HG03175 (cell line): Measurements from ENCODE around the gene TCF3.

Source experiments
- ATAC-seq: cut with Tn5 transposase; IDR thresholded peaks from one replicate; pipeline ENCODE4 v1.9.1; 2021; ENCODE audit warnings: mild to moderate bottlenecking, moderate library complexity; ENCODE audit not compliant: unreplicated experiment

TCF3 gene

DNA sequence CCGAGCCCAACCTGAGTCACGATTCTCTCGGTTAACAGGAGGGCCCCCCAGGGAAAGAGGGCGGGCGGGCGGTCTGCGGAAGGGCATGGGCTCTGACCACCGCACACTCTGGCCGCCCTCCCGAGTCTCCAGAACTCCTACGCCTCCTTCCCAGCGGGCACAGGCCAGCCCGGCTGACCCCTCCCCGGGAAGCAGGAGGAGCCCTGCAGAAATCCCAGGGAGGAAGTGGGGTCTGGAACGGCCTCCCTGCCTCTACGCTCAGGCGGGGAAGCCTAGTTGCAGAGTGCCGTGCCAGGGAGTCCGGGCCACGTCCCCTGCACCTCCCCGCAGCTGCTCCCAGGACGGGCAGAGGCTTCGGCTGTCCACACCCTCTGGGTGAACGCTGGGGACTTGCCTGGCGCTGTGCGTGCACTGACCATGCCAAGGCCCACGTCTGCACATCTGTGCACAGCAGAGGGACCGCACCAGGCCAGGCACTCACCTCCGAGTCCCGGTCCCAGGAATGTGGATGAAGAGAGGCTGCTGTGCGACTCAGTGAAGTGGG, 20.8 kb downstream of the TCF3 start:
- ATAC-seq, result no peak

DNA sequence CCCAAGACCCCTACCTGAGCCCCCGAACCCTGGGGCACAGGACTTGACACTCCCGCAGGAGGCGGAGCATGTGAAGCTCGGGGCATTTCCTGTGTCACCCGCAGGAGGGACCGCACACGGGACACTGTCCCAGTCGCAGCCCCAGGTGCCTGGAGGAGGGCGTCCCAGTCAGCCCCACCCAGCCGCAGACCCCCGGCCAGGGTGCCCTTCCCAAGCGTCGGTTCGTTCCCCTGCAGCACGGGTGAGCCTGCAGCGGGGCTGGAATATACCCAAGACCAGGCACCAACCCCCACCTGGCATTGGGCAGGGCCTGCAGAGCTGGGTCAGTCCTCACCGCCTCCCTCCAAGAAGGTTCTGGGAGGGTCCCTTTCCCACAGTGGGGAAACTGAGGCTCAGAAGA, 21.6 kb downstream of the TCF3 start:
- no peak for ATAC-seq

DNA sequence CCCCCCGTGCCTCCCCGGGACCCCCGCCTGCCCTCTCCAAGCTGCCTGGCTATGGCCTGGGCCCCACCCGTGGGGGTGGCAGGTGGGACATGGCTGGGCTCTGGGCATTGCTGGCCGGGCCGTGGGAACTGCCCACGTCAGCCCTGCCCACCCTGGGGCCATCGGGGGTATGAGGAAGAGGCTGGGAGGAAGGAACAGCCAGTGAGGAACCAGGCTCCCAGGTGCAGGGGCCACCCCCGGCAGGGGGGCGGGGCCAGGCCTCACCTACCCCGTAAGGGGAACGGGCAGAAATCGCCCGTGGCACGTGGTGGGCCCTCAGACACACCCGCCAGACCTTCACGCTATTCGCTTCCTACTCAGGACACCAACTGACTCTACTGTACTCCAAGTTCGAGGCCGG, 22.4 kb downstream of the TCF3 start:
- ATAC-seq, result no peak

DNA sequence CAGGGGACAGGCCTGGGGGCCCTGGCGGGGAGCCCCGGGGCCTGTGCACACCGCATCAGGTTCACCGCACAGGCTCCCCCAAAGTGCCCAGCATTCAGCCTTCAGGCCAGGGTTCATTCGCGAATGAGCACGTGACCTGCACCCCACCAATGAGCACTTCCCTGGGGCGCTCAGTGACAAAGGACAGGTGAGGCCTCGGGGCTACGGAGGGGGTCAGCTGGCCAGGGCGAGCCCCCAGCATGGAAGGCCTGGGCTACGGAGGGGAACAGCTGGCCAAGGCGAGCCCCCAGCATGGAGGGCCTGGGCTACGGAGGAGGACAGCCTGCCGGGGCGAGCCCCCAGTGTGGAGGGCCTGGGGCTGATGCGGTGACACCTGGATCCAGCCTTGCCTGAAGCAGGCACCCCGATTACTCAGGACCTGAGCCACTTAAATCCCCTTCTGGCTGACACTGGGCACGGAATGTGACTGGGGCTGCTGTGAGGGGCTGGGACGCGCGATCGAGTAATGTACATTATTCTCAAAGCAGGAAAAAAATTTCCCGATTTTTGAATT, 23.1 kb downstream of the TCF3 start:
- ATAC-seq, result no peak

DNA sequence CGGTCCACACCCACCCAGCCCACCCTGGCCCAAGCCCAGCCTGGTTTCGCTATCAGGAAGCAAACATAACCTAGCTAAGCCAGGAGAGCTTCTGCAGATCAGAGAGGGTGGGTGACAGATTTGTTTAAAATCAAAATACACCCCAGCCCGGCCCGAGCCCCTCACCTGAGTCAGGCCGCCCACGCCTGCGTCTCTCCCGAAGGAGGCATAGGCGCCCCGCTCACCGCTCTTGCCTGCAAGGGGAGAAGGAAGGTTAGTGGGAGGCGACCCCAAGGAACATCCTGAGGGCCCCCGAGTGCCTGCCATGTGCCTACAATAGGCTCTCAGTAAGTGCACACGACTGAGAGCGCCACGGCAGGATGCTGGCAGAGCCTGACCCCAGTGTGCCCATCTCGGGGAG, 25.2 kb downstream of the TCF3 start:
- ATAC-seq, result no peak

DNA sequence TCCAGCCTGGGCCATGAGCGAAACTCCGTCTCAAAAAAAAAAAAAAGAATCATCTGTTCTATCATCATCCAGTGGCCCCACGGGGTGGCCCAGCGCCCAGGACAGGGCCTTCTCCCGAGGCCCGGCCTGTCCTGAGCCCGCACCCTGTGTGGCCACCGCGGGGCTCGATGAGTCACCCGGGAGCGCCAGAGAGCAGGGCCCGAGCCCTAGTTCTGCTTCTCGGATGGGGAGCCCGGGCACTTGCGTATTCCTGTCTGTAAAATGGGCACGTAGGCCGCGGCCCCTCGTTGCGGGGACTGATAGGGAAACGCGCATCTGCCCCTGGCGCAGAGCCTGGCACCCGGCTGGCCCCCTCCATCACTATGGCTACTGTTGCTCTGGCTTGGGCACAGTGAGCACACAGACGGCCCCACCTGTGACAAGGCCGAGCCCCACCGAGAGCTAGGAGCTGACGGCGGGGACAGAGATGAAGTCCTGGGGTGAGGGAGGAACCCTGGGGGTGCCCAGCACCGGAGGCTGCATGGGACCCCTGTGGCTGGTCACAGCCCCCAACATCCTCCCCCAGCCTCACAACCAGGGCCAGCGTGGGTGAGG, 25.9 kb downstream of the TCF3 start:
- ATAC-seq, result no peak

DNA sequence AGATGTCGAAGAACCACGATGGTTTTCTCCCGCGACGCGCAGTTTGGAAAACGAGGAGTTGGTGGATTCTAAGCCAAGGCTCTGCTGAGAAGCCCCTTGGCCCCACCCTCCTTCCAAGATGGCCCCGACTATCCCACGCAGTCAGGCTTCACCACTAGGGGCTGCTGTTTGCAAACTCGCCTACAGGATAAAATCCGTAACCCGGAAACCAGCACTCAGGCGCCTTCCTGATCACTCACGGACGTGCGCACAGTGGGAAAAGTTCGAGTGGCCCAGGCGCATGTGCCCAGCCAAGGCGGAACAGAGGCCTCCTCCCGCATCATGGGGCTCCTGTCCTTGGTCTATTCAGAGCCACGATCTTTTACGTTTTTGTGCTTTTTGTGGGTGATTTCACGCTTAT, 28.0 kb downstream of the TCF3 start:
- ATAC-seq, result no peak

DNA sequence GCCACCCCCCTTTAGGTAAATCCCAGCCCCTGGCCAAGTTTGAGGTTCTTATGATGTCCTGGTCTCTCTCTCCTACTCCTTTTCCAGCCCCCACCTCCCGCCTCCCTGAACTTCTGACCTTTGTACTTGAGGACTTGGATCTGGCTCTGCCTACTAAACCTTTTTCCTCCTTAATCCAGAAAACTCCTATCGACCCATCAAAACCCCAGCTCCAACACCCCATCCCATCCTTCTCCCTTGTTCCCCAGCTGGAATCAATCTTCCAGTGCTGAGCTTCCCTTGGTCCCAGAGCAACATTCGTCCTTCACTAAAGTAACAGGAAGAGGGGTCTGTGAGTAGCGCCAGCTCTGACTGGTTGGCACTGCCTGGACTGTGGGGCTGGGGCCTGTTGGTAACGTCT, 29.9 kb downstream of the TCF3 start:
- ATAC-seq, result no peak

DNA sequence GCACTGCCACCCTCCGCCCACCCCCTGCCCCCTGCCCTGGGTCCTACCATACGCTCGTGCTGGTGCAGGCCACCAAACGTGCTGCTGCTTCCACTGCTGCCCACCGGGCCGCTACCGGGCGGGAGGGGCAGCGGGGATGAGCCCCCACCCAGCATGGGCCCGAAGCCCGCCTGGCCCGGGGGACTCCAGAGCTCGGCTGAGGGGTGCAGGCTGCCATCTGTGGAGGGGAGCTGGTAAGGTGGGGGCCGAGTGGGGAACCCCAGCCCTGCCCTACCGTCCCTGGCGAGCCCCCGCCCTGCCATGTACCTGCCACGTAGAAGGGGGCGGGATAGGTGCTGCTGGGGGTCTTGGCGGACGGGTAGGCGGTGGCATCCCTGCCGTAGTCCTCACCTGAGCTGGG, 30.4 kb downstream of the TCF3 start:
- no peak for ATAC-seq

DNA sequence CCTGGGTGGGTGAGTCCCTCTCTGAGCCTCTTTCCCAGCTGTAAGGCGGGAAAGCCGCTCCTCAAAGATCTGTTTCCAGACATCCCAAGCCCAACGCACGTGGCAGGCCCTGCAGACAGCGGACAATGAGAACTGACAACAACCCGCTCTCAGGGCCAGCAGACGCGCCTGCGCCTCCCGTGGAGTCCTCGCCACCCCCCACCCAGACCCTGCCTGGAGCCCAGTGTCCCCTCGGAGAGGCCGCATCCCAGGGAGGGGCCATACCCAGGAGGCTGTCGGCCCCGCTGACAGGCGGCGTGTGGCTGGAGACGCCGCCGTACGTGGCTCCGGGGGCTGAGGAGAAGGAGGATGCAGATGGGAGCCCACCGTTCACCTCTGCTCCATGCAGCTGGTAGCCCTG, 30.8 kb downstream of the TCF3 start:
- ATAC-seq, result no peak

DNA sequence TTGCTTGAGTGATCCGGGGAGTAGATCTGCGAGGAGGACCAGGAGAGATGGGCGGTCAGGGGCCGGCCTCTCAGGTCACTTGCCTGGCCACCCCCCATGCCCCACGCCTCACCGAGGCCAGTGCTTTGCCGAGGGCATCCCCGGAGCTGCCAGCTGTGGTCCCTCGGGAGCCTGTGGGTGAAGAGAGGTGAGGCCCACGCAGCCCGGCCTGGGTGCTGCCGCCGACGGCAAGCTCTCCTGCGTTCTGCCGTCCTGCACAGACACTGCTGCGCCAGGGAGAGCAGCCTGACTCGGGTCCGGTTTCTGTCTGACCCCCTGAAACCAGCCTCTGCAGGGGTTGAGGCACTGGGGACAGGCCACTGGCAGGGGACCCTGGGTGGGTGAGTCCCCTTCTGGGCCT, 31.4 kb downstream of the TCF3 start:
- ATAC-seq, result no peak

DNA sequence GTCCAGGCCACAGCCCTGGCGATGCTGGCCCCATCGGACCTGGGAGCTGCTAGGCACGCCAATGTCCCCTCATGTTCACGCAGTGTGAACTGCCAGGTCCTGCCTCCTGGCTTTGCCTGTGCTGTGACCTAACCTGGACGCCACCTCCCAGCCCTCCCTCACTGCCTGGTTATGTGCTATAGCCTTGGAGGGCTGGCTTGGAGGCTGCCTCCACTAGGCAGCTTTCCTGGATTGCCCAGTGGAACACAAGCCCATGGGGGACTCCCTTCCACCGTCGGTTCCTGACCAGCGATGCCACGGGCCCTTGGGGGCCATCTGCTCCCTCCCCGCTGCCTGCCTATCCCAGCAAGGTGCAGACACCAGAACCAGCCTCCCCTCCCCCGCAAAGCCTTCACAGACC, 31.9 kb downstream of the TCF3 start:
- no peak for ATAC-seq

DNA sequence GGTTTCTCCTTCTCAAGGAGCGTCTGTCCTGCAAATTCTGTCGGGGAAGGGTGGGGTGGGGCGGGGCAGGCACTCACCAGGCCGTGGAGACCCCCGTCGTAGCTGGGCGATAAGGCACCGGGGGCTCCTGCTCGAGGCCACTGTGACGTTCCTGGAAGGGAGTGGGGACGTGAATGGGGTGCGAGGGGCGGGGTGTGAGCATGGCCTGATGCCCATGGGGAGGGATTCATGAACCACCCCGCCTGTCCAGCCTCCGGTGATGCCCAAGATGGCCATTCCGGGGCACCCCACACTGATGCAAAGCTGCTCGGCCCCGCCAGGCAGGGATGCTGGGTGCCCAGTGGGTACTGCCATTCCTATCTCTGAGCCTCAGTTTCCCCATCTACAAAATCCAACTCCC, 32.7 kb downstream of the TCF3 start:
- ATAC-seq, result no peak

DNA sequence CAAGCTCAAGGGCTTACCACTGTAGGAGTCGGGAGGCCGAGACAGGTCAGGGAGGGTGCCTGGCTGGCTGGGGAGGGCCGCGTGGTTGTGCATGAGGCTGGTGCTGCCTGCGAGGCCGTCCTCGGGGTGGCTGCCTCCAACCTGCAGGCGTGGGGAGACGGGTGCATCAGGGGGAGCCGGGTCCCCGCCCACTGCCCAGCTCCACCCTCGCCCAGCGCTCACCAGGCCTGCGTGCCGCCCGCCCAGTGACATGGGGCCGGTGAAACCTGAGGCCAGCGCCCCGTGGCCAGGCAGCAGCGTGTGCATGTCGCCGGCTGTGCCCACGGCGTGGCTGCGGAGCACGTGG, 33.3 kb downstream of the TCF3 start:
- ATAC-seq, result no peak

DNA sequence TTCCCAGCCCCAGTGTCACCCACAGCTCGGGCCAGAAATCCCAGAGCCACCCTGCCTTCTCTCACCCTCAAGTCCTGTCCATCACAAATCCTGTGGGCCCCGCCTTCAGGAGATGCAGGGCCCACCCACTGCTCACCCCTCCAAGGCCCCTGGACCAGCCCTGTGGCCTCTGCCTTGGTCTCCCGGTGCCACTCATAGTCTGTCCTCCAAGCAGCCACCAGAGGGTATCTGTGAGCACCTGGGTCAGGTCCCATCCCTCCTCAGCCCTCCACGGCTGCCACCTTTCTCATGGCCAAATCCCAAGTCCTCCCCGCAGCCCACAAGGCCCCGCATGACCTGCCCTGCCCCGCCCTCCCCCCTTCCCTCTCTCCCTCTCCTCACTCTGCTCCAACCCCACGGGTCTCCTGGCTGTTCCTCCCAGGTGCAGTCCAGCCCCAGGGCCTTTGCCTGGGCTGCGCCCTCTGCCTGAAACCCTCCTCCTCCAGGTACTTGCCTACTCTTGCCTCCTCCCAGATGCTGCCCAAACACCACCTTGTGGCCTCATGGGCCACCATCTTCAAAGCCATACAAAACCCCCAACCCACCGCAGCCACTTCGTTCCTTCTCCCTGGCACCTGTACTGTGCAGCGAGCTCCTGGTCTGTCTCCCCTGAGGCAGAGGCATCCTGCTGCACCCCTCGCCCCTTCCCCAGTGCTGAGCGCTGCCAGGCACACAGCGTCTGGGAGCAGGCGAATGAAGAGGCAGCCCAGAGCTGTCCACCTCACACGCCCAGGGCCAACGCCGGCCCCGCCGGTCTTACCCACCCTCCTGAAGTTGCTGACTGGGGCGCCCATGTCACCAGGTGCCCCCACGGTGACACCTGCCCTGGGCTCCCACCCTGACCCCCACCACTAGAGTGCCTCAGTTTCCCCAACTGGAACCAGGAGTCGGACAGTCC, 34.0 kb downstream of the TCF3 start:
- ATAC-seq, result no peak

DNA sequence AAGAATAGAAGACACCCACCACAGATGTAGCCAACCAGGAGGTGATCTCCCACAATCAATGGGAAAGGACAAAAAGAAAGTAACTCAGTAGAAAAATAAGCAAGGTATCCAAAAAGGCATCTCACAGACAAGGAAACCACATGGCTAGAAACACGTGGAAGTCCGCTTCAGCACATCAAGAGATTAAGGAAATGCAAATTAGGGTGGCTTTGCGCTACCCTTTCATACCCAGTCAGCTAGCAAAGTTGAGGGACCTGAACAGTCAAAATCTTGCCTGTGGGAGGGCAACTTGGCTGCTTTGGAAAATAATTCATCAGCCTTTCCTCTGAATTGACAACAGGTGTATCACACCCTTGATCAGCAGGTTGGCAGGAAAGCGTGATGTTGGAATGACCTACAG, 35.5 kb downstream of the TCF3 start:
- ATAC-seq, result no peak

DNA sequence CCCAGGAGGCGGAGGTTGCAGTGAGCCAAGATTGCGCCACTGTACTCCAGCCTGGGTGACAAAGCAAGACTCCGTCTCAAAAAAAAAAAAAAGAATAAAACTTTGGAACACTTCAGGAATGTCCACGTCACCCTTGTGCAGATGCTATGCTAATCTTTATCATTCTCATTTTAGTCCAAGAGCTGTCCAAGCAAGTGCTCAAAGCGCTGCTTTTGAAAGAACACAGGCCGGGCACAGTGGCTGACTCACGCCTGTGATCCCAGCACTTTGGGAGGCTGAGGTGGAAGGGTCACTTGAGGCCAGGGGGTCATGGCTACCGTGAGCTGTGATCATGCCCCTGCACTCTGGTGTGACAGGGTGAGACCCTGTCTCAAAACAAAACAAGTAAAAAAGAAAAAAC, 36.0 kb downstream of the TCF3 start:
- ATAC-seq, result no peak

DNA sequence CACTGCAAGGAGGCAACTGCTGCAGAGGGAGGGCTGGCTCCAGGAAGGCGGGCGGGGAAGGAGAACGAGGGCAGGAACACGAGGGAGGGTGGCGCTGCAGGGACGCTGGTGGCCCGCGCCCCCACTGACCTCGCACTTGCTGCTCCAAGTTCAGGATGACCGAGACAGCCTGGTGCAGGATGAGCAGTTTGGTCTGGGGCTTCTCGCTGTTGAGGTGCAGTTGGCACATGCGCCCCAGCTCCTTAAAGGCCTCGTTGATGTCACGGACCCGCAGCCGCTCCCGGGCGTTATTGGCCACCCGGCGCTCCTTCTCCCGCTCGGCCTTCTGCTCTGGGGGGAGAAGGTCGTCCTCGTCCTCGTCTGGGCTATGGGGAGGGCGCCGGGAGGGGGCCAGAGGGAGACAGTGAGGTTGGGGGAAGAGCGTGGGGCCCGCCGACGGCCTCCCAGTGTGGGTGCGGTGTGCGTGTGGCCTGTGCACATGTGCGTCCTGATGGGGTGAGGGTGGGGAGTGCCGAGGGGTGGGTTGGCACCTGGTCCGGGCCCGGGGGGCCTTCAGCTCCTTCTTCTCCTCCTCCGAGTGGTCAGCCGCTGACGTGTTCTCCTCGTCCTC, 37.2 kb downstream of the TCF3 start:
- ATAC-seq, result no peak

DNA sequence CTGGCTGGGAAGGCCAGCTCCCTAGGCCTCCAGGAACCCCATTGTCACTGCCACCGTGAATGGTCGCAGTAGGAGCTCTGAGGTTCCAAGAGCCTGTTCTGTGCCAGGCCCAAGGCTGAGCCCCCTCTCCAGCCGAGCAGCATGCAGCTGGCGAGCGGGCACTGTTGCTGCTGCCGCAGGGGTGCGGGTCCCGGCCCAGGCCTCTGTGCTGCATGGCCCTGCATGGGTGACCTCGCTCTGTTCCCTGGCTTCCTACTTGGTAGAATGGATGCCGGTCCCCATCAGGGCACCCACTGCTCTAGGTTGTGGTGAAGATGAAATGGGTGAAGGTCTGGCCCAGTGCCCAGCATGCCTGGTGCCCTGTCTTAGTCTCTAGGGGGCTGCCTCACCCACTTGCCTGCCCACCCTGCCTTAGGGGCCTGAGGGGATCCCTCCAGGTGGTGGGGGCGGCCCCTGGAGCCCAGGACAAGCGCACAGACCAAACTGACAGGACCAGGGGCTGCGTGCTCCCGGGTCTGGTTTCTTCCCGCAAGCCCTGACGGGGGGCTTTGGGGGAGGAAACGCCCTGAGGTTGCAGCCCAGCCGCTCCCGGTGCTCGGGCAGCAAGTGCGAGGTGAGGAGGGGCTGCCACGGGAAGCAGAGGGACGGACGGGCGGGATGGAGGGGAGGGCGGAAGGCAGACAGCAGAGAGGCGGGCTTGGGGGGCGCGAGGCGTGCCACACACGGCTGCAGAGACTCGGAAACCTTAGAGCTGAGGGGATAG, 38.4 kb downstream of the TCF3 start:
- no peak for ATAC-seq

DNA sequence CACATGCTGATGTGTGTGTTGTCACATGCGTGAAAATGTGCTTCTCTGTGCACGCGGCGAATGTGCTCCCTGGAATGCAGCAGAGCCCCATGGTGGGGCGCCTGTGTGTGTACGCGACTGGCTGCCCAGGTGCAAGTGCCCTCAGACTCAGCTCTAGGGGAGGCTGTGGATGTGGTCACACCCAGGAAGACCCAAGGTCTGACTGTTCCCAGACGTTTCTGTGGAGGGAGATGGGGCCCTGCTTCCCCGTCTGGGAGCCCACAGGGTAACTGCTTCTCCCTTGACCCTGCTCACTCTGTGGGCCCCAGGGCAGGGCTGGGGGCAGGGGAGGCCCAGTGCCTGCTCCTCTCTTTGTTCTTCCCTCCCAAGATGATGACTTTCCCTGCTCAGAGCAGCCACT, 39.3 kb downstream of the TCF3 start:
- ATAC-seq, result no peak
